HG03460 (cell line): ENCODE results near the gene CLIC1.

Experiments used
- ATAC-seq: cut with Tn5 transposase; IDR thresholded peaks from one replicate; pipeline ENCODE4 v1.9.1; 2021; ENCODE audit not compliant: unreplicated experiment

Gene CLIC1

GRCh38 chr6:31705931-31706330 is 30.4 kb downstream of the CLIC1 start:
- no peak for ATAC-seq

GRCh38 chr6:31702819-31703716 is 33.3 kb downstream of the CLIC1 start, which contains the start of gene ABHD16A:
TSS of gene ABHD16A (minus strand) at chr6:31703324. CDS start at chr6:31703281, 43 bp downstream.
- ATAC-seq, result peak; percentile 85

DNA sequence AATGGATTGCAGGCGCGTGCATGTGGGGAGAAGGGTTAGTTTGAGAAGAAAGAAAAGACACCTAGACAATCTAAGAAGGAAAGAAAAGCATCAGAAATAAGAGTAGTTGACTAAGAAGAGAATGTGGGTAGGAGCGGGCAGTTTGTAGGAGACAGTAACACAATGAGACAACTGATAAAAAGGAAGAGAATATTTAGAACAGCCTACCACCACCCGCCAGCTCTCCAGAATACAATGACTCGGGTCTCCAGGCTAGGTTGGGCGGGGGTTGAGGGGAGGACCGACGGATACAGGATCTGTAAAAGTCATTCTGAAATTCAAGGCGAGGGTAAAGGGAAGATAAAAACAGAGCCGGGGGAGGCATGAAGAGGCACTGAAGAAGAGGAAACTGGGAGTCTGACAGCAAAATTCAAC is 33.9 kb downstream of the CLIC1 start:
- no peak for ATAC-seq

DNA sequence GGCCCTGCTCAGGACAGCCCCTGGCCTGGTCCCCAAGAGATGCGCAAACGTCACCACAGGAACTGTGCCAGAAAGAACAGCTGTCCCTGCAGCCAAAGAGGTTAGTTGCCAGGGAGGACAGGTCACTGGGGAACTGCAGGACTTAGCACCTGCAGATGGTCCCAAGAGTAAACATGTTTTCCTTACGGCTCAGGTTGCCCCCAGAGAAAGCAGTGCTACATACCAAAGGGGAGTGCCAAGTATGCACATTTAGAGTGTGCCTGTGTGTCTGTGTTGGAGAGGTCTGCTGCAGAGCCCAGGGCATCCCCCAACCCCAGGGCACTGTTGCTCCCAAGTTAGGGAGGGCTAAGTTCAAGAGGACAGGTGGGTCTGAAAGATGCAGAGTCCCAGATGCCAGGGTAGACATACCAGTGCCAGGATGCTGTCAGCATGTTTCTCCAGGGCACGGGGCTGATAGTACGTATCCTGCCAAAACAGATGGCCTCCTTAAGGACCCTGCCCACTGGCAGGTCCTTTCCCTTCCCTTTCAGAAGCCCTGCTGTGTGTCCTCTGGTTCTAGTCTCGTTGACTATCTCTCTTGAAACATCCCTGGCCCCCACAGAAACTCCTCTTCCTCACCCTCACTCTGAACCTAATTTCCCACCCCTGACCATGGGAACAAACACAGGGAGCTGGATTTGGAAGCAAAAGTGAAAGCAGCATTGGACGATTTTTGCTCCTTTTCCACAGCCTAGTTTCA is 34.5 kb downstream of the CLIC1 start:
- ATAC-seq, result no peak

- no peak for ATAC-seq
Observed at GRCh38 chr6:31700740-31701401, 35.5 kb downstream of the CLIC1 start.

DNA sequence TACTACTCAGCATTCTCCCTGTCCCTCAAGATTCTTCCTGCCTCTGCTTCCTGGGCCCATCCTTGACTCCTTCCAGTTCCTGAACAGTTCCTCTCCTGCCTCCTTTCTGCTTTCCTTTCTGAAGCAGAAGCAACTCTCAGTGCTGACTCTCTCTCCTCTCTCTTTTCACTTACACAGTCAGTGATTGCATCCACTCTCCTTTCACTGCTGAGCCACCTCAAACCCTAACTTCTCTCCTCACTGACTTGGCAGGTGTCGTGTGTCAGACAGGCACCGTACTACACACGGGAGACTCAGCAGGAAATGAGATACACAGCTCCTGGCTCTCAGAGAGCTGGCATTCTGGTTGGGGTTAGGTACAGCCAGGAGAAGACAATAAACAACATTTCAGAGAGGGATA is 38.8 kb downstream of the CLIC1 start:
- ATAC-seq, result no peak

- no peak for ATAC-seq
Observed at GRCh38 chr6:31693535-31693934, 42.8 kb downstream of the CLIC1 start.

GRCh38 chr6:31692886-31693285 is 43.4 kb downstream of the CLIC1 start:
- no peak for ATAC-seq

GRCh38 chr6:31692353-31692752 is 44.0 kb downstream of the CLIC1 start:
- ATAC-seq, result no peak

DNA sequence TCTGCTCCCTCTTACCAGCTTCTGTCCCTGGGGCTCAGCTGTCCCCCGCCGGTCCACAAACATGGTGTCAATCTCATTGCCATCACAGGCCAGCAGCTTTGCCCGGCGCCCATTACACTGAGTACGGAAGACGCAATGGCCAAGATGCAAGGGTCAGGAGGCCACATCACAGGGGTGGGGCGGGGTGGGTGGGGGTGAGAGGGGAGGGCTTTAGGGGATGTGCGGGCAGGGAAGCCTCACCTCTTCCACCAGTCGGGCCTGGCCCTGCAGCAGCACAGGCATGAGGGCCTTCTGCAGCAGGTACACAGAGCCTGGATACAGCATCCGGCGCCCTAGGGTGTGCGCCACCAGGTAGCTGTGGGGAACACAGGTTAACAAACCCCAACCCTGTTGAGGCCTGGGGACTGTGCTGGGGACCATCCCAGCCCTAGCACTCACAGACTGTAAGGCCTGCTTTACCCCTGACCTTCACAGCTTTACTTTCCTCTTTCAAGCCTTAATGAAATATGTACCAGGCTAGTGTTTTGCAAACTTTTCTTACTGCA is 44.7 kb downstream of the CLIC1 start:
- ATAC-seq, result no peak

DNA sequence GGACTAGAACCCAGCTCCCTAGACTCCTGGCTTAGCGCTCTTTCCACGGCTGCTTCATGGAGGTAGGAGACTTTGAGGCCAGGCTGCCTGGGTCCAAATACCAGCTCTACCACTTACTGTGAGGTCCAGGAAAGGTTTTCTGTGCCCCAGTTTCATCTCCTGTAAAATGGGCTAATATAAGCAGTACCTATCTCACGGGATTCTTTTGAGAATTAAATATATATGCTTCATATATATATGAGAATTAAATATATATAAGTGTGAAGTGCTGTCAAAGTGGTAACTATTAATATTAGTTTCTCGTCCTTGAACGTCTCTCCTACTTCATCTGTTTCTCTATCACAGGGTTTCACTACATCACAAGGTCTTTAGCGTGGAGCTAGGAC is 45.3 kb downstream of the CLIC1 start:
- no peak for ATAC-seq

DNA sequence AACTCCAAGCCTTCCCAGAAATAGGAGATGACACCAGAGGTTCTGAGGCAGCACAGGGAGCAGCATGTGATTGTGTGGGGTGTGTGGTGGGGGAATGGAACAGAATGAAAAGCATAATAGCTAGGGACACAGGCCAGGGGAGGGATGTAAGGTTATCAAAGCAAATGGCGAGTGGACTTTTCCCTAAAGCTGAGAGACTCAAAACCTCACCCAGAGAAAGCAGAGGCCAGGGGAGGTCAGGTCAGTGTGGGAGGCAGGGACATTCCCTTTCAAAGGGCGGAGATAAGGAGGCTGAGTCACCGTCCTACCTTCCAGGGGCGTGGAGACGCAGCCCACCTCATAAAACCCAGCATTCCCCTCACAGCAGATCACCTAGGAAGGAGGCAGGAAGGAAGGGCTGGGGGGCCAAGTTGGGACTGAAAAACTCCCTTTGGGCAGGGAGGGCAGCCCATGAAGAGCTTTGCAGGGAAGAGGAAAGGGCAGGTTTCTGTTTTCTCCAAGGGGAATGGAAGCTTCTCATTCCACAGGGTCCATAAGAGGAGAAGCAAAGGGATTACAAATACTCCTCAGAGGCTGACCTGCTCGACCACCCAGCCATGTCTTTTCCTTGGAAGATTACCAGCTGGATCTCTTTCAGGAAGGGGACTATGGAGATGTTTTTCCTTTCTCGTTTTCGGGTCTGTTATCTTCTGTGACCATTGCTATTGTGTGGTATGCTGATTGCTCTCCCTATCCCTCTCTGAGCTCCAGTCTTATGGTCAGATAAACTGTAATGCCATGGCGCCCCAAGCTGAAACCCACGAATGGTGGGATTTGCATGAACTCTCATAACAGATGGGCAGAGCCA is 45.9 kb downstream of the CLIC1 start:
- ATAC-seq, result no peak

DNA sequence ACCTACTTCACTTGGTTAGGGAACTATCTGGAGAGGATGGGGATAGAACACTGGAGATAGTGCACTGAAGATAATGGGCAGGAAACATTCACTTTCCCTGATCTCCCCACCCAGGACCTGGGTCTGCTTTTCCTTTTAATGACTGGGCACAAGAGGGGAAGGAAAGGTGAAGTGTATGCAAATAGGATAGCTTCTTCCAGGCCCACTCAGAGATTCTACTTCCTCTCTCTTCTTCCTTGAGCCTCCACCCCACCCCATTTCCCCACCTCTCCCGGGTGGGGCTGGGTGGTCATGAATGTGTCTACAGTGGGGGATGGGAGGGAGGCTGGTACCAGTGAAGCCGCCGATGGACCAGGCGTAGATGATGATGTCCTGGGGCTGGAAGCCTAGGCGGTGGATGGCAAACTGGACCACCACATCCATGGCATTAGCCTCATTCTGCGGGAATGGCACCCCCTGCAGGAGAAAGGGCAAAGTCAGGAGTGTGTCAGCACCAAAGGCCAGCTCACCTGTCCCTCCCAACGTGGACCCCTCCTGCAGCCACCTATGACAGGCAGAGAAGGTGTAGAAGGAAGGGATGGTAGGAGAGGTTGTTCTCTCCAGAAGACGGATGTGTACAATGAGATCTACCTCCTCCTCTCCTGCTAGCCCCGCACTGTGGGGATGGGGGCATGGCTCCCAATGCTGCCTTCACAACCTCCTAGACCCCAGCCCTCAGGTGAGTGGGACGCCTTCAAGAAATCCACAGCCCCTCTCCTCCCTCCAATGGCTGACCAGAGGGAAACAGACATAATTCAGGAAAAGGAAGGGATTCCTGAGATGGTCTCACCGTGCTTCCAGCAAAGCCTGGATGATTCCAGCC is 46.9 kb downstream of the CLIC1 start:
- no peak for ATAC-seq

DNA sequence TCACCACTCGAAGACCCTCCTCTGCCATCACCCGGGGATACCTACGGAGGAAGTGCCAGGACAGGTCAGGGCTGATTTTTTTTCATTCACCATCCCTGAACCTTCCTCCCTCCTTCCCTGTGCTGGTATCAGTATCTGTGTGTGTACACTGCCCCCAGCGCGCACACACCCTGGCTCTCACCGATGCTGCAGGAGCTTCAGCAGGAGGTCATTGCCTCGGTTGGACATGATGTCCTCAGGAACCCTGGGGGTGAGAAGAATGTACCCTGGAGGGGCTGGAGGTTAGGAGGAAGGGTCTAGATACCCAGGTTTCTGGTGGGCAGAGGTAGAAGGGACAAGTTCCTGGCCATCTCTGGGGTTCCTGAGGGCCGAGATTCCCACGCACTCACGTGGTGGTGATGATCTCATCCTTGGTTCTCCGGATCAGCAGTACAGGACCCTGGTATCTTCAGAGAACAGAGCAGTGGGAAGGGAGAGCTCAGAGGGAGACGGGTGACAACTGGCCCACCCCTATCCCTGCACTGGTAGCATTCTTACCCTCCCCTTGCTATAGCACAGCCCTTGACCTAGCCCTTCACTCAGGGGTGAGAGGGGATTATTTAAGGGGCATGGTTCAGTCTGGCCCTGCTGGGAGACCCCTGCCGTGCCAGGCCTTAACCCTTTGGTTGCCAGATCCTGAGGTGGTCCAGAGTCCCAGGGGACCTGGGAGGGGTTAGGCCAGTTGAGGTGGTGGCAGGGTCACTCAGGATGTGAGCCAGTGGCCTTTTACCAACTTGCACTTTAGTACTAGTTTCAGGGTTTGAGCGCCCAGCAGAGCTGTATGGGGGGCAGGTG is 48.3 kb downstream of the CLIC1 start:
- no peak for ATAC-seq

DNA sequence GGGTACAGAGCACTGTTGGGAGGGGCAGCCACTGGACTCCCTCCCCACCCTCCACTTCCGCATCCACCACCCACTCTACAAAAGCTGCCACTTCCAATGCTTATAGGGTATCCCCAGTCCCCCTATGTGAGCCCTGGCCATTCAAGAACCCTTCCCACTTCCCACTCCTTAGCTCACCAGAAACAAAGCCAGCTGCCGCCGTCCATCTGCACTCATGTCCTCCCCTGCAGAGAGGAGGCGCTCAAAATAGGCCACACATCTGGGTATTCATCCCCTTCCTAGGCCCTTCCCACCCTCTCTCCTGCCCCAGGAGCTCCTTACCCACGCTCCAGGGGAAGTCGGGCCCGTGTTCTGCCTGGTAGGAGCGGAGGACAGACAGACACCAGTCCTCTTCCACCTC is 49.0 kb downstream of the CLIC1 start:
- ATAC-seq, result no peak

- no peak for ATAC-seq
Observed at GRCh38 chr6:31686483-31686882, 49.8 kb downstream of the CLIC1 start.

GRCh38 chr6:31683591-31683990 is 52.7 kb downstream of the CLIC1 start:
- ATAC-seq, result no peak

GRCh38 chr6:31681135-31681671 is 55.1 kb downstream of the CLIC1 start:
- no peak for ATAC-seq
